SU-DHL-6 (cell line): ENCODE data around the gene ALDOB.
A peak's percentile ranks its signal among the peaks of the same experiment; 100 is the strongest.

Source experiments
- H2AFZ ChIP-seq: fragments of 200-600 bp; sonication (generic); 2 replicates; pipeline ENCODE4 v1.6.1; 2014; ENCODE audit warnings: low read depth, mild to moderate bottlenecking, moderate library complexity, mixed read lengths, antibody characterized with exemption, low read length; ENCODE audit not compliant: severe bottlenecking
- H3F3A ChIP-seq: fragments of 200-600 bp; shearing (Covaris generic); 2 replicates; pipeline ENCODE4 v1.6.0; 2016; ENCODE audit warnings: antibody characterized with exemption, mild to moderate bottlenecking; ENCODE audit not compliant: insufficient read depth
- H3K27ac ChIP-seq: fragments of 200-600 bp; sonication (generic); 2 replicates; pipeline ENCODE4 v1.5.1; 2016; ENCODE audit warnings: low read depth, mild to moderate bottlenecking, low read length, moderate library complexity, mixed read lengths
- H3K27me3 ChIP-seq: fragments of 200-600 bp; sonication (generic), shearing (Covaris generic); 2 replicates; pipeline ENCODE4 v1.6.0; 2014; ENCODE audit warnings: mild to moderate bottlenecking, low read length
- H3K36me3 ChIP-seq: fragments of 200-600 bp; sonication (generic); 2 replicates; pipeline ENCODE4 v1.6.1; 2014; ENCODE audit warnings: mild to moderate bottlenecking, low read length, mixed read lengths
- H3K4me2 ChIP-seq: fragments of 300-600, 200-600 bp; shearing (Covaris generic), sonication (generic); 2 replicates; pipeline ENCODE4 v1.6.0; 2014; ENCODE audit warnings: low read length, low read depth, mild to moderate bottlenecking; ENCODE audit not compliant: poor library complexity, severe bottlenecking
- H3K4me3 ChIP-seq: fragments of 200-600 bp; sonication (generic); 2 replicates; pipeline ENCODE4 v1.5.1; 2014; ENCODE audit warnings: antibody characterized with exemption, low read length, mild to moderate bottlenecking, mixed read lengths; ENCODE audit not compliant: insufficient read depth, poor library complexity, severe bottlenecking
- H3K79me2 ChIP-seq: fragments of 200-600 bp; sonication (generic); 2 replicates; pipeline ENCODE4 v1.6.1; 2014; ENCODE audit warnings: mild to moderate bottlenecking, low read length, moderate library complexity; ENCODE audit not compliant: insufficient read depth
- H3K9ac ChIP-seq: fragments of 200-600 bp; sonication (generic); 2 replicates; pipeline ENCODE4 v1.7.0; 2014; ENCODE audit warnings: mild to moderate bottlenecking, low read length
- H3K9me2 ChIP-seq: fragments of 200-600 bp; sonication (generic); replicated peaks from 2 replicates; pipeline ENCODE4 v1.6.1; 2014; ENCODE audit warnings: low read length; ENCODE audit not compliant: insufficient read depth
- H3K9me3 ChIP-seq: fragments of 200-600 bp; sonication (generic); 2 replicates; pipeline ENCODE4 v1.6.1; 2014; ENCODE audit warnings: low read length, mixed read lengths; ENCODE audit not compliant: insufficient read depth
- H4K20me1 ChIP-seq: fragments of 200-600 bp; sonication (generic); 2 replicates; pipeline ENCODE4 v1.6.1; 2014; ENCODE audit warnings: low read depth, mild to moderate bottlenecking, antibody characterized with exemption, low read length, moderate library complexity, mixed read lengths
- EZH2phosphoT487 ChIP-seq: fragments of 200-600 bp; sonication (generic), shearing (Covaris generic); conservative IDR thresholded peaks from 2 replicates; pipeline ENCODE4 v1.6.1; 2018; ENCODE audit warnings: mild to moderate bottlenecking, antibody characterized with exemption, low read length, moderate library complexity, mixed read lengths
- TF ChIP-seq, protein P1 (sequence below): fragments of 200-600 bp; sonication (generic); IDR thresholded peaks from one replicate; pipeline ENCODE4 v1.5.1; 2017; ENCODE audit warnings: antibody characterized with exemption, mild to moderate bottlenecking, low read length, moderate library complexity; ENCODE audit not compliant: insufficient read depth, poor library complexity, severe bottlenecking

ALDOB gene

DNA sequence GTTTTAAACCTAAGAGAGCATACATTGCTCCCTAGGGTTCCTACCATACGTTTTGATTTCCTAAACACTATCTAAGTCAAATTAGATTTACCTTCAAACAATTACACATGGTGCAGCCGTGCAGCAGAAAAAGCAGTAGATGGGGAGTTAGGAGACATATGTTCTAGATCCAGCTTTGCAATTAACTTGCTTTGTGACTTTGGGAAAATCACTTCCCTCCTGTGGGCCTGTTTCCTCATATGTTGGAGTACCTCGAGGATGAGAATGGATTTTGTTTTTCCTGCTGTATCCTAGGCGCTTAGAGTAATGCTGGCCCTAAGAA lies 37.9 kb downstream of the ALDOB start:
- Histone ChIP-seq H4K20me1 (no peaks in the 10 kb centered on the region), H3K9me2 (no peaks in the 10 kb centered on the region), H3K27me3 (no peaks in the 10 kb centered on the region), H3K9ac (peak overlapping the region; percentile 82), H3K4me3 (peak overlapping the region; percentile 92), H2AFZ (peak overlapping the region; percentile 92), H3F3A (no peaks in the 10 kb centered on the region), H3K36me3 (peaks cover 58% of the 10 kb centered on the region), H3K79me2 (peaks cover 73% of the 10 kb centered on the region), H3K4me2 (peak overlapping the region; percentile 87), H3K9me3 (no peaks in the 10 kb centered on the region), H3K27ac (peak overlapping the region; percentile 38)
- TF ChIP-seq EZH2phosphoT487, result no peak
- TF ChIP-seq, protein P1, sequence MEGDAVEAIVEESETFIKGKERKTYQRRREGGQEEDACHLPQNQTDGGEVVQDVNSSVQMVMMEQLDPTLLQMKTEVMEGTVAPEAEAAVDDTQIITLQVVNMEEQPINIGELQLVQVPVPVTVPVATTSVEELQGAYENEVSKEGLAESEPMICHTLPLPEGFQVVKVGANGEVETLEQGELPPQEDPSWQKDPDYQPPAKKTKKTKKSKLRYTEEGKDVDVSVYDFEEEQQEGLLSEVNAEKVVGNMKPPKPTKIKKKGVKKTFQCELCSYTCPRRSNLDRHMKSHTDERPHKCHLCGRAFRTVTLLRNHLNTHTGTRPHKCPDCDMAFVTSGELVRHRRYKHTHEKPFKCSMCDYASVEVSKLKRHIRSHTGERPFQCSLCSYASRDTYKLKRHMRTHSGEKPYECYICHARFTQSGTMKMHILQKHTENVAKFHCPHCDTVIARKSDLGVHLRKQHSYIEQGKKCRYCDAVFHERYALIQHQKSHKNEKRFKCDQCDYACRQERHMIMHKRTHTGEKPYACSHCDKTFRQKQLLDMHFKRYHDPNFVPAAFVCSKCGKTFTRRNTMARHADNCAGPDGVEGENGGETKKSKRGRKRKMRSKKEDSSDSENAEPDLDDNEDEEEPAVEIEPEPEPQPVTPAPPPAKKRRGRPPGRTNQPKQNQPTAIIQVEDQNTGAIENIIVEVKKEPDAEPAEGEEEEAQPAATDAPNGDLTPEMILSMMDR, result no peak

DNA sequence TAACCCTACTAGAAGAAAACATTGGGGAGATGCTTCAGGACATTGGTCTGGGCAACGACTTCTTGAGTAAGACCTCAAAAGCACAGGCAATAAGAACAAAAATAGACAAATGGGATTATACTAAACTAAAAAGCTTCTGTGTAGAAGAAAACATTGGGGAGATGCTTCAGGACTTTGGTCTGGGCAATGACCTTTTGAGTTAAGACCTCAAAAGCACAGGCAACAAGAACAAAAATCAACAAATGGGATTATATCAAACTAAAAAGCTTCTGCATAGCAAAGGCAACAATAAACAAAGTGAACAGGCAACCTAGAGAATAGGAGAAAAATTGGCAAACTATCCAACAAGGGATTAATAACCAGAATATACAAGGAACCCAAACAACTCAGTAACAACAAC lies 40.9 kb downstream of the ALDOB start:
- no peak overlapping the region for H3K4me3 ChIP-seq
- no peak overlapping the region for H3K27ac ChIP-seq
- no peaks in the 10 kb centered on the region for H3K9me2 ChIP-seq
- TF ChIP-seq, protein P1, result no peak
- no peak for TF ChIP-seq EZH2phosphoT487
- H3K27me3 ChIP-seq, result no peaks in the 10 kb centered on the region
- no peak overlapping the region for H2AFZ ChIP-seq
- H3K9me3 ChIP-seq, result no peaks in the 10 kb centered on the region
- H3F3A ChIP-seq, result no peaks in the 10 kb centered on the region
- no peak overlapping the region for H3K9ac ChIP-seq
- H3K36me3 ChIP-seq, result peaks cover 55% of the 10 kb centered on the region
- H3K4me2 ChIP-seq, result no peak overlapping the region
- no peaks in the 10 kb centered on the region for H4K20me1 ChIP-seq
- peaks cover 86% of the 10 kb centered on the region for H3K79me2 ChIP-seq

DNA sequence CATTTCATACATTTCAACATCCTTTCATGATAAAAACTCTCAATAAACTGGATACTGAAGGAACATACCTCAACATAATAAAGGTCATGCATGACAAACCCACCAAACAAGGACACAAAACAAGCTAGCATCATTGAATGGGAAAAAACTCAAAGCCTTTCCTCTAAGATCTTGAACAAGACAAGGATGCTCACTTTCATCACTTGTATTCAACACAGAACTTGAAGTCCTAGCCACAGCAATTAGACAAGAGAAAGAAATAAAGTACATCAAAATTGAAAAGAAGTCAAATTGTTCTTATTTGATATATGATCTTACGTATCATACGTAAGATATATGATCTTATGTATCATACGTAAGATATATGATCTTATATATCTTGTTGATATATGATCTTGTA lies 42.4 kb downstream of the ALDOB start:
- TF ChIP-seq, protein P1, result no peak
- TF ChIP-seq EZH2phosphoT487, result no peak
- H3K9me3 ChIP-seq, result no peaks in the 10 kb centered on the region
- H3K4me2 ChIP-seq, result no peak overlapping the region
- no peak overlapping the region for H3K4me3 ChIP-seq
- no peaks in the 10 kb centered on the region for H4K20me1 ChIP-seq
- no peaks in the 10 kb centered on the region for H3K27me3 ChIP-seq
- peaks cover 76% of the 10 kb centered on the region for H3K79me2 ChIP-seq
- peaks cover 70% of the 10 kb centered on the region for H3K36me3 ChIP-seq
- H3K9me2 ChIP-seq, result no peaks in the 10 kb centered on the region
- no peak overlapping the region for H3K9ac ChIP-seq
- no peaks in the 10 kb centered on the region; the same call in 1 of the 2 replicates for H3F3A ChIP-seq
- H2AFZ ChIP-seq, result no peak overlapping the region
- no peak overlapping the region for H3K27ac ChIP-seq

DNA sequence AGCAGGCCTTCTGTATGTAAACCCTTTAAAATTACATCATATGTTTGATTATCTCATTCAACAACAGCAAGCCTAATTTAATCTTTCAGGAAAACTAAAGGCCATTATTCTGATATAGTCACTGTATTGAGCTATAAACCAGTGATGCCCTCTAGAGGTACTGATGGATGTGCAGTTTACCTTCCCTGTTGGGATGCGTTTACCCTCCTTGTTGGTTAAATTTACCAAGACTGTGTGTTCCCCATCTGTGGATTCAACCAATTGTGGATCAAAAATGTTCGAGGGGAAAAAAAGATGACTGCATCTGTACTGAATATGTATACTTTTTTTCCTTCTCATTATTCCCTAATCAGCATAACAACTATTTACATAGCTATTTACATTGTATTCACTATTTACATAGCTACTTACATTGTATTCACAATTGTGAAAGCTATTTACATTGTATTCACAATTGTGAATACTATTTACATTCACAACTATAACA lies 47.0 kb downstream of the ALDOB start:
- no peak overlapping the region for H2AFZ ChIP-seq
- H3K79me2 ChIP-seq, result peaks cover 30% of the 10 kb centered on the region
- no peaks in the 10 kb centered on the region; the same call in 1 of the 2 replicates for H3F3A ChIP-seq
- H4K20me1 ChIP-seq, result no peaks in the 10 kb centered on the region
- peaks cover 60% of the 10 kb centered on the region for H3K36me3 ChIP-seq
- H3K9ac ChIP-seq, result no peak overlapping the region
- TF ChIP-seq, protein P1, result no peak
- TF ChIP-seq EZH2phosphoT487, result no peak
- no peak overlapping the region for H3K27ac ChIP-seq
- no peaks in the 10 kb centered on the region for H3K27me3 ChIP-seq
- H3K4me3 ChIP-seq, result no peak overlapping the region
- no peaks in the 10 kb centered on the region for H3K9me3 ChIP-seq
- H3K4me2 ChIP-seq, result no peak overlapping the region
- no peaks in the 10 kb centered on the region for H3K9me2 ChIP-seq
